ENCODE data around the gene ATF6. TPM values are rescaled to one million over a fixed set of nuclear protein-coding genes. Genes with fewer than 3 reads are reported as not detected.

ATF6 gene
- total and polyA plus RNA-seq, 9 of the 15 experiments (the other 6 are each of a cell fraction or from before 2014, with no cell fraction given), result 11.7 to 32.4 (median 20.4) TPM

DNA sequence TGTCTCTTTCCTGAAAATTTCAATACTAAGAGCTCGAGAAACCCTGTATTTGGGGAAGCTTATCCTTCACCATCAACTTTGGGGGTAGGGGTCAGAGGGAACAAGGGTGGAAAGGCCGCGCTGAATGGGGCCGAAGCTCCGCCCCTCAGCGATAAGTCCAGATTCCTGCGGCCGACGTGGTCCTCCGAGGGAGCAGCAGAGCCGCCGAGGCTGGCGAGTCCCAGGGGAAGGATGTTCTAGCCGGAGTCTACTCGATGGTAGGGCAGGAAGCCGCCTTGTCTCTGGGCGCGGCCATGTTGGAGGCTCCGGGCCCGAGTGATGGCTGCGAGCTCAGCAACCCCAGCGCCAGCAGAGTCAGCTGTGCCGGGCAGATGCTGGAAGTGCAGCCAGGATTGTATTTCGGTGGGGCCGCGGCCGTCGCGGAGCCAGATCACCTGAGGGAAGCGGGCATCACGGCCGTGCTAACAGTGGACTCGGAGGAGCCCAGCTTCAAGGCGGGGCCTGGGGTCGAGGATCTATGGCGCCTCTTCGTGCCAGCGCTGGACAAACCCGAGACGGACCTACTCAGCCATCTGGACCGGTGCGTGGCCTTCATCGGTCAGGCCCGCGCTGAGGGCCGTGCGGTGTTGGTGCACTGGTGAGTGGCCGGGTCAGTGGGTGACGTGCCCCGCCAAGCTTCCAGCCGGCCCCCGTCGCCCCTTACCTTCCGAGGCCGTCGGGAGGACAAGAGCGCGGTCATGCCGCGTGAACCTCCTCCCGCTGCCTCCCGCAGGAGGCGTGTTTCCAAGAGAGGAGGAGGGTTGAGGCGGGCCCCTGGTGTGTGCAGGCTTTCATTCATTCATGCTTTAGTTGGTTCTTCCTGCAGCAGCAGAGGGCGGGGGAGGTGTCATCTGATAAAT lies 16.4 kb upstream of the ATF6 start, which contains the start of gene DUSP12:
Gene DUSP12 (plus strand): TSS at position 278 of the 899 bp plus-strand sequence. CDS start 16 bp downstream, at position 294.
- DNase-seq (ENCODE audit: extremely low read depth in 1 of 4, low spot score in 3 of 4) (peak; percentile 86 to 96 (median 90)), FAIRE-seq (peak; percentile 97), ATAC-seq (peak; percentile 97)
- TSS peak; percentile 83 for BruUV-seq (replicated peaks)
- Histone ChIP-seq H3K9me1 (ENCODE audit: control insufficient read depth, insufficient read depth, low read length) (no peaks in the 10 kb centered on the region), H3K27ac (ENCODE audit: extremely low read depth, low read depth, low read length) (peak within 1 kb of the TSS; percentile 97), H3K4me3 (peak within 1 kb of the TSS; percentile 90), H3K27me3 (ENCODE audit: control insufficient read depth in 2 of 2, insufficient read depth in 2 of 2, low read length in 2 of 2) (no peaks in the 10 kb centered on the region), H3K4me2 (ENCODE audit: insufficient read depth, low read length) (peak within 1 kb of the TSS; percentile 98), H3K9me3 (replicated peaks; ENCODE audit: control insufficient read depth, insufficient read depth, low read depth, low read length) (no peaks in the 10 kb centered on the region; the same call in 1 of the 2 replicates), H3K4me1 (replicated peaks in 1 of 2; ENCODE audit: control insufficient read depth in 2 of 2, insufficient read depth in 2 of 2, low read length in 2 of 2) (peaks cover 14 to 19% of the 10 kb centered on the region in 2 experiments; a peak in 4 of 5 replicates), H4K20me1 (replicated peaks; ENCODE audit: control insufficient read depth, insufficient read depth, low read length) (no peaks in the 10 kb centered on the region; the same call in 1 of the 2 replicates), H2AFZ (ENCODE audit: low read depth, low read length) (peak within 1 kb of the TSS; percentile 97), H3K9ac (ENCODE audit: insufficient read depth in 1 of 2, low read depth in 2 of 2, low read length in 2 of 2) (peak within 1 kb of the TSS; percentile 90 to 95), H3K79me2 (ENCODE audit: control insufficient read depth, insufficient read depth, low read length) (peaks cover 44% of the 10 kb centered on the region), H3K36me3 (ENCODE audit: control insufficient read depth, insufficient read depth, low read length) (peaks cover 39% of the 10 kb centered on the region)
- intact Hi-C loops (cut with micrococcal nuclease), result loop anchor here (10.0 kb wide), 1 partner anchor 265 kb away; no protein-coding TSS in a partner anchor
- in situ Hi-C loops (cut with MboI), result no loop called here
- CTCF ChIA-PET (ENCODE audit: low intra/inter-chr PET ratio), result no interaction called here
- POLR2A ChIA-PET, result interaction anchor here (0.6 to 1.8 kb wide), 14 partner anchors 8 to 473 kb away, joined by 3 to 10 read pairs (median 5); partner anchors contain the start of gene ATF6
- 1% methylated on average over 65 of the region's 65 CpGs for WGBS (ENCODE audit: insufficient coverage, low coverage, missing lambda C conversion rate)
- TF ChIP-seq ZNF76 (CRISPR knock-in tag; IDR thresholded peaks at IDR 0.05; ENCODE audit: borderline replicate concordance) (no peak), ZNF197 (CRISPR knock-in tag; IDR thresholded peaks at IDR 0.05; ENCODE audit: low read depth) (no peak), TOE1 (IDR thresholded peaks at IDR 0.05; ENCODE audit: borderline replicate concordance) (no peak; the same call in 1 of the 2 replicates), TOE1 (CRISPR knock-in tag; IDR thresholded peaks at IDR 0.05; ENCODE audit: borderline replicate concordance, low read depth) (0 out of 2 replicates have a peak, but pooled peaks have one; percentile 17), RBM22 (IDR thresholded peaks at IDR 0.05; ENCODE audit: low read depth, low read length, poor library complexity, severe bottlenecking) (peak; percentile 54), ELF2 (CRISPR knock-in tag; IDR thresholded peaks at IDR 0.05) (0 out of 2 replicates have a peak, but pooled peaks have one; percentile 64), FOXK1 (CRISPR knock-in tag; IDR thresholded peaks at IDR 0.05; ENCODE audit: borderline replicate concordance) (no peak), BACH1 (tag; IDR thresholded peaks at IDR 0.05) (no peak), POLR2AphosphoS2 (IDR thresholded peaks at IDR 0.05; ENCODE audit: low read length) (no peak), ZSCAN32 (CRISPR knock-in tag; IDR thresholded peaks at IDR 0.05) (no peak), RBM17 (IDR thresholded peaks at IDR 0.05; ENCODE audit: borderline replicate concordance, low read depth, low read length) (no peak), OTX1 (CRISPR knock-in tag; IDR thresholded peaks at IDR 0.05) (no peak), SIX5 (IDR thresholded peaks at IDR 0.05; ENCODE audit: borderline replicate concordance in 1 of 2, insufficient read depth in 1 of 2, low read depth in 1 of 2, low read length in 2 of 2) (peak in 1 of 2 experiments; percentile 18; a peak in 2 of 4 replicates), MCM3 (IDR thresholded peaks at IDR 0.05) (no peak)
- TF ChIP-seq, protein P1, sequence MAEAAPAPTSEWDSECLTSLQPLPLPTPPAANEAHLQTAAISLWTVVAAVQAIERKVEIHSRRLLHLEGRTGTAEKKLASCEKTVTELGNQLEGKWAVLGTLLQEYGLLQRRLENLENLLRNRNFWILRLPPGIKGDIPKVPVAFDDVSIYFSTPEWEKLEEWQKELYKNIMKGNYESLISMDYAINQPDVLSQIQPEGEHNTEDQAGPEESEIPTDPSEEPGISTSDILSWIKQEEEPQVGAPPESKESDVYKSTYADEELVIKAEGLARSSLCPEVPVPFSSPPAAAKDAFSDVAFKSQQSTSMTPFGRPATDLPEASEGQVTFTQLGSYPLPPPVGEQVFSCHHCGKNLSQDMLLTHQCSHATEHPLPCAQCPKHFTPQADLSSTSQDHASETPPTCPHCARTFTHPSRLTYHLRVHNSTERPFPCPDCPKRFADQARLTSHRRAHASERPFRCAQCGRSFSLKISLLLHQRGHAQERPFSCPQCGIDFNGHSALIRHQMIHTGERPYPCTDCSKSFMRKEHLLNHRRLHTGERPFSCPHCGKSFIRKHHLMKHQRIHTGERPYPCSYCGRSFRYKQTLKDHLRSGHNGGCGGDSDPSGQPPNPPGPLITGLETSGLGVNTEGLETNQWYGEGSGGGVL (CRISPR knock-in tag; IDR thresholded peaks at IDR 0.05), result no peak
- TF ChIP-seq, protein P2, sequence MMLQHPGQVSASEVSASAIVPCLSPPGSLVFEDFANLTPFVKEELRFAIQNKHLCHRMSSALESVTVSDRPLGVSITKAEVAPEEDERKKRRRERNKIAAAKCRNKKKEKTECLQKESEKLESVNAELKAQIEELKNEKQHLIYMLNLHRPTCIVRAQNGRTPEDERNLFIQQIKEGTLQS (IDR thresholded peaks at IDR 0.05), result no peak
- TF ChIP-seq, protein P2 (CRISPR knock-in tag; conservative IDR thresholded peaks at IDR 0.05), result no peak; the same call in 1 of the 2 replicates
- TF ChIP-seq, protein P3, sequence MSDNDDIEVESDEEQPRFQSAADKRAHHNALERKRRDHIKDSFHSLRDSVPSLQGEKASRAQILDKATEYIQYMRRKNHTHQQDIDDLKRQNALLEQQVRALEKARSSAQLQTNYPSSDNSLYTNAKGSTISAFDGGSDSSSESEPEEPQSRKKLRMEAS (CRISPR knock-in tag; IDR thresholded peaks at IDR 0.05), result peak; percentile 85
